SU-DHL-6 (cell line): ENCODE results near the gene ATF3.

Experiments
- EZH2phosphoT487 ChIP-seq: fragments of 200-600 bp; sonication (generic), shearing (Covaris generic); conservative IDR thresholded peaks from 2 replicates; pipeline ENCODE4 v1.6.1; 2018; ENCODE audit warnings: mild to moderate bottlenecking, antibody characterized with exemption, low read length, moderate library complexity, mixed read lengths
- TF ChIP-seq, protein P1 (sequence below): fragments of 200-600 bp; sonication (generic); IDR thresholded peaks from one replicate; pipeline ENCODE4 v1.5.1; 2017; ENCODE audit warnings: antibody characterized with exemption, mild to moderate bottlenecking, low read length, moderate library complexity; ENCODE audit not compliant: insufficient read depth, poor library complexity, severe bottlenecking

DNA sequence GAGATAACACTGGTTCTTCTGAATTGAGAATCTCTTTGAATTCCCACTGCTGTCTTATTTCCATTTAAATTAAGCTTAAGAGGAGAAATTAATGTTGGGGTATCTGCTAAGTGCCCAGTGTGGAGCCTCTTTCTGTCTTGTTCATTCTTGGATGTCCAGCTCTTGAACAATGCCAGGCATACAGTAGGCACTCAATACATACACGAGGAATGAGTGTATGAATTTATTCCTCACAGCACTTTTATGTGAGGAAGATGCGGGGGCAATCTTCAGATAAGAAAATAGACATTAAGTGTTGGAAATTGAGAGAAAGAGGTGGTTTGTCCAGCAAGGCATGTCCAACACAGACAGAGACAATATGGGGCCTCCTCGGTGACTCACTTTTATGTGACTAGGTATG lies 11.8 kb upstream of the ATF3 start:
- TF ChIP-seq, protein P1, sequence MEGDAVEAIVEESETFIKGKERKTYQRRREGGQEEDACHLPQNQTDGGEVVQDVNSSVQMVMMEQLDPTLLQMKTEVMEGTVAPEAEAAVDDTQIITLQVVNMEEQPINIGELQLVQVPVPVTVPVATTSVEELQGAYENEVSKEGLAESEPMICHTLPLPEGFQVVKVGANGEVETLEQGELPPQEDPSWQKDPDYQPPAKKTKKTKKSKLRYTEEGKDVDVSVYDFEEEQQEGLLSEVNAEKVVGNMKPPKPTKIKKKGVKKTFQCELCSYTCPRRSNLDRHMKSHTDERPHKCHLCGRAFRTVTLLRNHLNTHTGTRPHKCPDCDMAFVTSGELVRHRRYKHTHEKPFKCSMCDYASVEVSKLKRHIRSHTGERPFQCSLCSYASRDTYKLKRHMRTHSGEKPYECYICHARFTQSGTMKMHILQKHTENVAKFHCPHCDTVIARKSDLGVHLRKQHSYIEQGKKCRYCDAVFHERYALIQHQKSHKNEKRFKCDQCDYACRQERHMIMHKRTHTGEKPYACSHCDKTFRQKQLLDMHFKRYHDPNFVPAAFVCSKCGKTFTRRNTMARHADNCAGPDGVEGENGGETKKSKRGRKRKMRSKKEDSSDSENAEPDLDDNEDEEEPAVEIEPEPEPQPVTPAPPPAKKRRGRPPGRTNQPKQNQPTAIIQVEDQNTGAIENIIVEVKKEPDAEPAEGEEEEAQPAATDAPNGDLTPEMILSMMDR: no peak
- no peak for TF ChIP-seq EZH2phosphoT487
